Testis (tissue), 2 donors: ENCODE results near the gene WDR19.

Experiments
- POLR2A ChIP-seq: fragments of 450-650 bp; IDR thresholded peaks from one replicate; pipeline ENCODE4 v1.6.1; 2017; ENCODE audit warnings: antibody characterized with exemption, mild to moderate bottlenecking, moderate library complexity
- TF ChIP-seq, protein P1 (sequence below), 3 experiments: fragments of 450-650 bp in 2 of 3; fragments of 200-600 bp in 1 of 3; sonication (generic) in 1 of 3; IDR thresholded peaks; one replicate each; pipeline ENCODE4 v1.5.1; 2016 to 2019; ENCODE audit warnings: antibody characterized with exemption in 3 of 3, mild to moderate bottlenecking in 2 of 3, moderate library complexity in 1 of 3

DNA sequence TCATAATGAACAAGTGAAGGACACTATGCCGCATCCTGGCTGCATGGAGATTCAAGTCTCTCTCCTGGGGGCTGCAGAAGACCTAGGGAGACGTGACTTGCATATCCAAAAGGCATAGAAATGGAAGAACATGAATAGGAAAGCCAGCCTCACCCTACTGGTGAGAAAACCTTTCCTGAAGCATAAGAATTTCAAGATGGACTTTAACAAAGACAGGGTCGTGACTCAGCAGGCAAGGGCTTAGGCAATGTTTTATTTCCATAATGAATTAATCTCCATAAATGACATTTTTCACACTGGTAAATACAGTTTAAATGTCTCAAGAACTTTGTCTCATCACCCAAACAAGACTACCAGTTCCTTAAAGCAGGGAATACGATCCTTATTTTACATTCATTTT lies 104.9 kb downstream of the WDR19 start:
- TF ChIP-seq, protein P1, sequence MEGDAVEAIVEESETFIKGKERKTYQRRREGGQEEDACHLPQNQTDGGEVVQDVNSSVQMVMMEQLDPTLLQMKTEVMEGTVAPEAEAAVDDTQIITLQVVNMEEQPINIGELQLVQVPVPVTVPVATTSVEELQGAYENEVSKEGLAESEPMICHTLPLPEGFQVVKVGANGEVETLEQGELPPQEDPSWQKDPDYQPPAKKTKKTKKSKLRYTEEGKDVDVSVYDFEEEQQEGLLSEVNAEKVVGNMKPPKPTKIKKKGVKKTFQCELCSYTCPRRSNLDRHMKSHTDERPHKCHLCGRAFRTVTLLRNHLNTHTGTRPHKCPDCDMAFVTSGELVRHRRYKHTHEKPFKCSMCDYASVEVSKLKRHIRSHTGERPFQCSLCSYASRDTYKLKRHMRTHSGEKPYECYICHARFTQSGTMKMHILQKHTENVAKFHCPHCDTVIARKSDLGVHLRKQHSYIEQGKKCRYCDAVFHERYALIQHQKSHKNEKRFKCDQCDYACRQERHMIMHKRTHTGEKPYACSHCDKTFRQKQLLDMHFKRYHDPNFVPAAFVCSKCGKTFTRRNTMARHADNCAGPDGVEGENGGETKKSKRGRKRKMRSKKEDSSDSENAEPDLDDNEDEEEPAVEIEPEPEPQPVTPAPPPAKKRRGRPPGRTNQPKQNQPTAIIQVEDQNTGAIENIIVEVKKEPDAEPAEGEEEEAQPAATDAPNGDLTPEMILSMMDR (IDR thresholded peaks at IDR 0.05) = no peak
- TF ChIP-seq POLR2A = no peak
